CD4-positive, alpha-beta T cell treated with Interleukin-15 for 1 hour (primary cell): Measurements from ENCODE around the gene GLDC.

ENCODE experiments used
- DNase-seq: peaks from one replicate; pipeline ENCODE4 v3.0.0-alpha.2; 2020

Gene GLDC

DNA sequence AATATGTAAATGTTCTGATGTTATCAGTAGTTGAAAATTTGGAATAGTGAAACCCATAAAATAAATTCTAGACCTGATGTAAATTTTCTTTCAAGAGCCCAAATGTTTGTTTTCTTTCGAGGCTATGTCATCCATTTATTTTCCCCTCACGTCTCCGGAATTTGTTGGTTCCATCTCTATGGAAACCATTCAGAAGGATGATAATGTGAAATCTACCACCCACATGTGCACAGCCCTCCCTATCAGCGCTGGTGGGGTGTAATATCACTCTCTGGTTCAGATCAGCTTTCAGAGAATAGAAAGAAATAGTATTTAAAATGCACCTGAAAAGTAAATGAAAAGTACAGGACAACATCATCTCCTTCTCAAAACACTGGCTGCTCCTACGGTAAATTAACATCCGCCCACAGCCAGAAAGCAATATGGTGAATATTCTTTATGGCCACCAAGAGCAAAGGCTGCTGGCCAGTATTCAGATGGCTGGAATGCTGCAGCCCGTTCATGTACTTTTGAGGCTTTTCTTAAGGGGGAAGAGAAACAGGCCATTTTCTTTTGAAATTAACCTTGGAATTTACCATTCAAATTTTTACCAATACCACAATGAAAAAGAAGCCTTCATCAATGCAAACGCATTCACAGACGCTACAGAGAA, 28.5 kb downstream of the GLDC start:
- no peak for DNase-seq

GRCh38 chr9:6614489-6614888, 31.0 kb downstream of the GLDC start:
- DNase-seq, result no peak

DNA sequence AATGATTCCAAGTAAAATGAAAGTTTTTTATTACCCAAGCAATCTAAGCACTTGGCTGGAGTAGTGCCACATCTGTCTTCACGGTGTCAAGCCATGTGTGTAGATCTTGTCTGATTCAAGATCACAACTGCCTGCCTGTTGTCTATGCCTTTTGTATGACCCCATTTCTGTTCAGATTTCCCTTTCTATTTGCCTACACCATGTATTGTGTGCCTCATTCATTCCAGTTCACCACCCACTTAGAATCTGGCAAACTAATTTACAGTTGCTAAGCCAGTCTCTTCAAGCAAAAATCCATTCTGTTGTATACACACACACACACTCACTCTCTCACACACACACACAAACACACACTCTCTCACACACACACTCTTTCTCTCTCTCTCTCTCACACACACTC, 33.7 kb downstream of the GLDC start:
- no peak for DNase-seq

GRCh38 chr9:6610073-6610472, 35.5 kb downstream of the GLDC start:
- no peak for DNase-seq

DNA sequence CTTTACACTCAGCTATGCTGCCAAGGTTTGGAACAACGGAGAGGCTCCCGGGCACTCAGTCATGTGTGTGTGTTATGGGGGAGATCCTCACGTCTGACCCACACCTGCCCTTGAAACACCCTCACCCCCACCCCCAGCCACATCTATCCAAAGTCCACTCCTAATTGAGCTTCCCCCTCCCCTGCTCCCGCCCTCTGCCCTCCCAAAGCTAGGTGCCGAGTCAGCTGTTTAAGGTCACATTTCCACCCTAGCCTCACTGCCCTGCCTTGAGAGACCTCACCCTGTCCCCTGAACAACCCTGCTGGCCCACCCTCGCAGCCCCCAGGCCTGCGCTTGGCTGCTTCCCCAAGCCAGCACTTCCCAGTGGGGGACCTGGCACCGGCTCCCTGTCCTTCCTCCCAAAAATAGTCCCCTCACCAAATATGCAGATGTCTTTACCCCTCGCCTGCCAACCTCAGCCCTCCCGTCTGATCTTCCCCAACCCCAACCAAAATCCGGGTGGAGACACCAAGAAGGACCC, 36.0 kb downstream of the GLDC start:
- DNase-seq, result no peak

GRCh38 chr9:6605202-6605601, 40.3 kb downstream of the GLDC start:
- DNase-seq, result no peak

- DNase-seq, result no peak
Observed at GRCh38 chr9:6600426-6600825, 45.1 kb downstream of the GLDC start.

- no peak for DNase-seq
Observed at GRCh38 chr9:6600006-6600405, 45.5 kb downstream of the GLDC start.

DNA sequence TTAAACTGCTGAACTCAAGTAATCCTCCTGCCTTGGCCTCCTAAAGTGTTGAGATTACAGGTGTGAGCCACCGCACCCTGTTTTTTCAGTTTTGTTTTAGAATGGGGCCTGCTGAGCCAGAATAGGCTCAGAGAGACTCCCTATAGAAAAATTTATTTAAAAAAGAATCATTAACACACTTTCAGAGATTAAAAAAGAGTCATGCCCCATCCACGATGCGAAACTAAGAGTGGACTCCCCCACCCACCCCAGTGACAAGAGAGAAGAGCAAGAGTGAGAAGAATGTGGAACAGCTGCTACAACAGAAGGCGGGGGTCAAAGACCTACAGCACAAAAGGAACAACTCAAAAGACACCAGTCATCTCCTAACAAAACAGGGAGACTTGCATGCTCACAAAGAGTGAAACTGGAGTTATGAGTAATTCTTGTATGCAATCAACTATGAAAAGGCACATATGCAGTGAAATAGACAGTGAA, 47.2 kb downstream of the GLDC start:
- DNase-seq, result no peak

DNA sequence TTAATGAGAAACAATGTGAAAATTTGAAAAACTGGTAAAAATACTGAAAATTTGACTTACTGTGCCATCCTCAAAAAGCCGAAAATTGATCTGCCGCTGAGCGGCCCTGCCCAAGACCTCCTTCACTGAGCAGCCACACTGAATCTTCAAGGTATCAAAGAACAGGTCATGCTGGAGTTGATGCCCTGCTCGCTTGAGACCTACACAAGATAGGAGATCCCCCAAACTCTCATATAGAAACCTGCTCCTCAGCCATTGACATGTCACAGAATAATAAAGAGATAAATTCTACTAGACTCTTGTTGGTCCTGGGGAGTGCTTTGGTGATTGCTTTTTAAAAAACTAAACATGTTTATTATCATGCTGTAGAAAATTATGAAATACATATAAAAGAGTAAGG, 52.7 kb downstream of the GLDC start:
- no peak for DNase-seq

DNA sequence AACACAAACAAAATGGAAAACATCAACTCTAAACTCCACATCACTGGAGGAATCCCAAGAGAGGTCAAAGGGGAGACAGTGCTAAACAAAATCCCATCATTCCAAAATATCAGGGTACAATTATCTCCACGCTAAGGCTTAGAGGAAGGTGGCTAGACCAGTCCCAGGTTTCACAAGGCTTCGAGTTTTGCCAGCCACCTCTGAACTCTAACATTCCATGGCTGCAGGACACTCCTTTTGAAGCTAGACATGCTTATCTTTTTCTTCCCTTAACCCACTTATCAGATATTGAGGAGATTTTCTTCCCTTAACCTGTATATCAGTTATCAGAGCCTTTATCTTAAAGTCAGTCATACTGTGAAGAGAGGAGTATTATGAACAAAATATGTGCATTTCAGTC, 53.3 kb downstream of the GLDC start:
- DNase-seq, result no peak

GRCh38 chr9:6590772-6591384, 54.7 kb downstream of the GLDC start:
- no peak for DNase-seq

GRCh38 chr9:6590334-6590733, 55.2 kb downstream of the GLDC start:
- DNase-seq, result no peak

GRCh38 chr9:6584881-6585597, 60.5 kb downstream of the GLDC start:
- DNase-seq, result no peak

DNA sequence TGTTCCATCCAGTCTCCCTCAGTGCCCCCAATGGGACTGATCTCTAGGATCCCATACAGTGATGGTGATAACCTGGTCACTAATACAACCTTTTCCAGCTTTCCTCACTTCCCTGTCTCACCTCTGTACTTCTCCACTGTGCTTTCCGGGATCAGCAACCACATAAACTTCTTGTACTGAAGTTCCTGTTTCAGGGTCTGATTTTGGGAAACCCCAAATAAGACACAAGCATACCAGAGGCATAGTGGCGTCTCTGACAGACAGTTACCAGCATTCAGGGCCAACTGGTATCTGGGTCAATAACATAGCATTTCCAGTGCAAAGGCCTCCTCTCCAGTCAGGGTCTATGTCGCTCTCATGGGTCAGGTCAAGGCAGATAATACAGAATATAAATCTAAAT, 64.3 kb downstream of the GLDC start:
- DNase-seq, result no peak

DNA sequence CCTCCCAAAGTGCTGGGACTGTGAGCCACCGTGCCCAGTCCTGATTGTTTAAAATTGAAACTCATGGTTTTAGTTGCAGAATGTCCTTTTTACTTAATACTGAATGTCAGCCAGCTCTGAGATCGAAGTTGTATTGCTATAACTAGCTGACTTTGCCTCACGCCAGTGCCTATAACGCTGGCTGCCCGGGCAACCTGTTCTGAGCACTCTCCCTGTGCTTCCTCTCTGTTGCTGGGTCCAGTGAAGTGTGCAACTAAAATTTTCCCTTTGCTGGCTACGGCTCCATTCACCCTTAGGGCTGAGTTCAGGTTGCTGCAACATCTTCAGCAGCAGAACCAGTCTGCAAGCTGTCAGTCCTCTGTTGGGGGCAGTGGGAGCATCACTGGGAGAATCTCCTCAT, 65.9 kb downstream of the GLDC start:
- no peak for DNase-seq

DNA sequence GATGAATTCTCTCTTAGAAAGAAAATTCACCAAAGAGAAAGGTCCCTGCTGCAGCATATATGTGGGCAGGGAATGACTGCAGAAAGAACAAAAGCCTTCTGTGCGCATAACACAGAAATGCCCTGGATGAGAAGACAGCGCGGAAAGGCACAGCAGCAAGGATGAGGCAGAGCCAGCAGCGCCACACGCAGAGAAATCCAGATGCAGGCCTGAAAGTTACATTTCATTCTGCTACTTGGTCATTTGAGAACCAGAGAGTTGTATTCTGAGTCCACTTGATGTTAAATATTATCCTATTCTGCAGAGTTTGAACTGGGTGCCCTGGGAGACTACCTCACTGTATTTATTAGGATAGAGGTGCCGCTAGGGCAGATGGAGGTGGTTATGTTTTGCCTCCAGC, 68.5 kb downstream of the GLDC start:
- no peak for DNase-seq

DNA sequence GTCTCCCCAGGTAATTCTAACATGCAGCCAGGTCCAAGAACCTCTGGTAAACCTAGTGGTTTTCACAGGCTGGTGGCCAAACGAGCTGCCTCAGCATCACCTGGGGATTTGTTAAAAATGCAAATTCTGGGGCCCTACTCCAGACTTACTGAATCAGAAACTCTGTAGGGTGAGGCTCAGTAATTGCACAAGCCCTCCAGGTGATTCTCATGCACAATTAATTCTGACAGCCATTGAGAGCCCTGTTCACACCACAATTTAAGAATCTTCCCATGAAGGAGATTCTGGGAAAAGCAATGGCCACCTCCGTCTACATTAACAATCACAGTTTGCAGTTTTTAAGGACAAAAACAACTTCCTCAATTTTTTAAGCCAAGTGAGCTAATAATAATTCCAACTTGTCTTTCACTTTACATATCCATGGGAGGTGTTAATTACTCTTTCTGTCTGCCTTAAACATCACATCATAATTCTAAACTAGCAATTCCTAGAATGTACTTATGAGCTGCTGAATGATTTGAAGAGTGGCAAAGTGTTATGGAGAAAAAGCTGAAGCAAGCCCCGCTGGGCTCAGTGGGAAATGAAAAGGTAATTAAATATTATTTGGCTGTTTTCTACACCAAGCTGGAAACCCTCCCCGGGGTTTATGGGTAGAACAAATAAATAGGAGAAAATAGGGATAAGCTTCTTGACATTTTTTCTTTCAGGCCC, 70.0 kb downstream of the GLDC start:
- DNase-seq, result no peak

- DNase-seq, result no peak
Observed at GRCh38 chr9:6567140-6567591, 78.4 kb downstream of the GLDC start.

DNA sequence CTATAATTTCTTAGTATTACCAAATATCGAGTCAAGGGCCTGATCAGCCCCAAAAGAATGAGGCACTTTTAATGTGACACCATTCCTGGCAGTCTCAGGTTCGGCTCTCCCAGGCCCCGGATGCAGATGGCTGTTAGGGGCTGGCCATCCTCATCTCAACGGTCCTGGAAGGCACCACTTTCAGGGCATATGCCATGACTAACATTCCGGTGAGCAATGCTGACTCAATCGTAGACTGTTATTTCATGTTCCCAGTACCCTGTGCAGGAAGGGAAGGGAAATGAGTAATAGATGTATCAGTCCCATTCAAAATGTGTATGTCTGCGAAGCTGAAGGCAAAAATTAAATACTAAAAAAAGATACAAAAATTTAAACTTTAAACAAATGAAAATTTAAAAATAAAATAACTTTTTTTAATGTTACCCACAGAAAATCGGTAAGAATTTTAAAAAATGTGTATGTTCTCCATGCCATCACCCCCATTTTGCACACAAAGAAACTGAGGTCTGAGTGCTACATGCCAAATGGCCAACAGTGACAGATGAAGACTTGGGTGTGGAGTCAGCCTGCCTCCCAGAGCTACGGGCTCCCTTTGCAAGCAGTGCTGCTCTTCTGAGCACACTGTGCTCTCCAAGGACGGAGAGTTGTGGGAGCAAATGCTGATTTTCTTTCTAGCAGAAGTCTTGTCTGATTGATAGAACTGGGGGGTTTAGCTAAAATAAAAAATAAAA, 79.0 kb downstream of the GLDC start:
- peak; percentile 31 for DNase-seq

- no peak for DNase-seq
Observed at GRCh38 chr9:6565312-6565711, 80.2 kb downstream of the GLDC start.

- no peak for DNase-seq
Observed at GRCh38 chr9:6564868-6565267, 80.7 kb downstream of the GLDC start.

- no peak for DNase-seq
Observed at GRCh38 chr9:6564360-6564759, 81.2 kb downstream of the GLDC start.
